Lower leg skin (tissue), 3 donors: ENCODE measurements around the gene OR13C2.

Experiments
- CTCF ChIP-seq, 3 donors: fragments of 450-650 bp; IDR thresholded peaks; one replicate each; pipeline ENCODE4 v1.5.1; 2016; ENCODE audit warnings: antibody characterized with exemption in 3 of 3, mild to moderate bottlenecking in 3 of 3, moderate library complexity in 2 of 3
- POLR2A ChIP-seq, 2 donors: fragments of 450-650 bp; IDR thresholded peaks; one replicate each; pipeline ENCODE4 v1.6.1; 2016 to 2017; ENCODE audit warnings: antibody characterized with exemption in 2 of 2, mild to moderate bottlenecking in 1 of 2, moderate library complexity in 1 of 2

- TF ChIP-seq POLR2A (IDR thresholded peaks at IDR 0.05) (no peak), CTCF (IDR thresholded peaks at IDR 0.05) (no peak)
Measured at GRCh38 chr9:104564358-104564757, 41.1 kb downstream of the OR13C2 start.
